ENCODE measurements around the gene RASEF.
"Not testable (repeated sequence)": the region's sequence is repeated elsewhere in the genome, so short reads cannot be mapped to it uniquely, and the experiment has no call there.

DNA sequence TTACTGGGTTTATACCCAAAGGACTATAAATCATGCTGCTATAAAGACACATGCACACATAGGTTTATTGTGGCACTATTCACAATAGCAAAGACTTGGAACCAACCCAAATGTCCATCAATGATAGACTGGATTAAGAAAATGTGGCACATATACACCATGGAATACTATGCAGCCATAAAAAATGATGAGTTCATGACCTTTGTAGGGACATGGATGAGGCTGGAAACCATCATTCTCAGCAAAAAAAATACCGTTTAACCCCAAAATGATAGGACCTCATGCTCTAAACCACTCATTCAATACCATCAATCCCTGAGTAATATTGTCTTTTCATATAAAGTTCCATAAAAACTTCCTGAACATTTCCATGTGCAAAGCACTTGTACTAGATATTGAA, 128.9 kb downstream of the RASEF start:
- TF ChIP-seq, protein P1, sequence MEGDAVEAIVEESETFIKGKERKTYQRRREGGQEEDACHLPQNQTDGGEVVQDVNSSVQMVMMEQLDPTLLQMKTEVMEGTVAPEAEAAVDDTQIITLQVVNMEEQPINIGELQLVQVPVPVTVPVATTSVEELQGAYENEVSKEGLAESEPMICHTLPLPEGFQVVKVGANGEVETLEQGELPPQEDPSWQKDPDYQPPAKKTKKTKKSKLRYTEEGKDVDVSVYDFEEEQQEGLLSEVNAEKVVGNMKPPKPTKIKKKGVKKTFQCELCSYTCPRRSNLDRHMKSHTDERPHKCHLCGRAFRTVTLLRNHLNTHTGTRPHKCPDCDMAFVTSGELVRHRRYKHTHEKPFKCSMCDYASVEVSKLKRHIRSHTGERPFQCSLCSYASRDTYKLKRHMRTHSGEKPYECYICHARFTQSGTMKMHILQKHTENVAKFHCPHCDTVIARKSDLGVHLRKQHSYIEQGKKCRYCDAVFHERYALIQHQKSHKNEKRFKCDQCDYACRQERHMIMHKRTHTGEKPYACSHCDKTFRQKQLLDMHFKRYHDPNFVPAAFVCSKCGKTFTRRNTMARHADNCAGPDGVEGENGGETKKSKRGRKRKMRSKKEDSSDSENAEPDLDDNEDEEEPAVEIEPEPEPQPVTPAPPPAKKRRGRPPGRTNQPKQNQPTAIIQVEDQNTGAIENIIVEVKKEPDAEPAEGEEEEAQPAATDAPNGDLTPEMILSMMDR (IDR thresholded peaks at IDR 0.05) = not testable (repeated sequence)
- not testable (repeated sequence) for TF ChIP-seq POLR2A (IDR thresholded peaks at IDR 0.05)

All from prostate gland (tissue), 2 donors.